Nephron (organoid): ENCODE results near the gene ACADSB.

Experiments
- H3K27ac Mint-ChIP-seq, 3 experiments: 2 replicates each; pipeline ENCODE4 v1.8.0; 2020; ENCODE audit warnings: mixed read lengths in 3 of 3, mild to moderate bottlenecking in 2 of 3, moderate library complexity in 1 of 3
- H3K27me3 Mint-ChIP-seq: 2 replicates; pipeline ENCODE4 v1.8.0; 2021; ENCODE audit warnings: low read depth, mild to moderate bottlenecking, moderate library complexity, mixed read lengths
- H3K36me3 Mint-ChIP-seq: 2 replicates; pipeline ENCODE4 v1.8.0; 2020; ENCODE audit warnings: low read depth, mixed read lengths
- H3K4me1 Mint-ChIP-seq: 2 replicates; pipeline ENCODE4 v1.8.0; 2020; ENCODE audit warnings: mixed read lengths
- H3K4me3 Mint-ChIP-seq, 3 experiments: 2 replicates each; pipeline ENCODE4 v1.8.0; 2020; ENCODE audit warnings: mild to moderate bottlenecking in 3 of 3, mixed read lengths in 3 of 3, moderate library complexity in 2 of 3
- H3K9me3 Mint-ChIP-seq: 2 replicates; pipeline ENCODE4 v1.8.0; 2020; ENCODE audit warnings: mixed read lengths
- CTCF ChIP-seq, 3 experiments: fragments of 200-600 bp; sonication (generic); IDR thresholded peaks; one replicate each; pipeline ENCODE4 v1.5.0; 2021; ENCODE audit warnings: antibody characterized with exemption in 3 of 3; ENCODE audit not compliant: unreplicated experiment in 3 of 3

Gene ACADSB

DNA sequence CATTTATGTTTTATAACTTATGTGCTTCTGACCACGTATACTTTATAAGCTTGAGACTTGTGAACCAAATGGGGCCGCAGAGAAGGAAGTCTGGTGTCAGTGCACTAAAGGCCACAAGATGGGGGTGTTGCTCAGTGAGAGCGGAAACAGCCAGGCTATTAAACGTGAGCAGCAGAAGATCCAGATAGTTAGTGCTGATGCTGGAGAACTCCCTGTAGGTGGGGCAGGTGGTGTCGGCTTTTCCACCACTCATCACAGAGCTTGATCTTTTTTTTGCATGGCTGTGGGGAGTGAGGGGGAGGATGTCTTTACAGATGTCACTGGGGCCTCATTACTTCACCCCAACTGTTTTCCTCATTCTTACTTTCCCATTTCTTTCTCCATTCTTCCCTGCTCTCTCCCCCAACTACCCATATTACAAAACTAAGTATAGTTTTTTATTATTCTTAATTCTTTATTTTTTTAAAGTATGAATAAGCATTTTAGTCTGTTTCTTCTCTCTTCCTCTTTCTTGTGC is 34.7 kb downstream of the ACADSB start:
- Mint-ChIP-seq H3K9me3 (no peaks in the 10 kb centered on the region), H3K4me3 (no peak overlapping the region)

GRCh38 chr10:123044391-123044790 is 35.6 kb downstream of the ACADSB start:
- peaks cover under 1% of the 10 kb centered on the region for H3K4me1 Mint-ChIP-seq
- H3K9me3 Mint-ChIP-seq, result no peaks in the 10 kb centered on the region
- H3K4me3 Mint-ChIP-seq, result no peak overlapping the region
- TF ChIP-seq CTCF (IDR thresholded peaks at IDR 0.05; ENCODE audit: unreplicated experiment in 3 of 3), result peak in 1 of 3 experiments; percentile 38
- H3K27ac Mint-ChIP-seq, result no peak overlapping the region
- H3K27me3 Mint-ChIP-seq, result no peaks in the 10 kb centered on the region
- H3K36me3 Mint-ChIP-seq, result peaks cover 17% of the 10 kb centered on the region

More for the DNA sequence above, 34.7 kb downstream of the ACADSB start:
- Mint-ChIP-seq H3K27ac (no peak overlapping the region), H3K36me3 (peaks cover 14% of the 10 kb centered on the region), H3K27me3 (no peaks in the 10 kb centered on the region), H3K4me1 (peaks cover 6% of the 10 kb centered on the region)
- TF ChIP-seq CTCF (IDR thresholded peaks at IDR 0.05; ENCODE audit: unreplicated experiment in 3 of 3), result peak; percentile 75 to 84 (median 79)

DNA sequence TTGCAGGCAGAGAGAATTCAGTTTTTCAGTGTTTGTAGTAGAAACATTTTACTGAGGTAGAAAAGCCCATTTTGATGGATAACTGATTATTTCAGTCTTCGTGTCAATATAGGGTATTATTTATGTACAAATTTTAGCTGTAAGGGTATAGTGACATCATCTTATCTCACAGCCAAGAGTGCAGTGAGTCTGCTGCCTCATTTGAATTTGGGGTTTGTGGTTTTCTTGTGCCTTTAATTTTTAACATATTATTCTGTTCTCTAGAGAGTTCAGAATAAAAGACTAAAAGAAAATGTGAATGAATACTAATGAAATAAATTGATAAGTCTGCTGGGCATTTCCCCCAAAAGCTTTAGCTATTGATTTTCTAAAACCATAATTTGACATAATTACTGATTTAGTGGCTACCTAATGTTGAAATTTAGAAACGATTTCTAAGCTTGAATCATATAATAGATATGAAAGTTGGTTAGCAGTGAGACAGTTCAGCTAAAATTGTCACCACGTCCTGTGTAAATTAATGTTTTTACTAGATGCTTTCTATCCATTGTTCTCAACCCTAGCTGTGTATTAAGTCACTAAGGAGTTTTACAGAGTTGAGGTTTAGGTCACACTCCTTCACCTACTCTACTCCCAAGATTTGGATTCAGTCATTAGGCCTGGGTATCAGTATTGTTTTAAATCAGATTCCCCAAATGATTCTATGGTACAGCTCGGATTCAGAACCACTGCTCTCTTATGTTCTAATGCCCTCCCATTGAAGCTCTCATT is 37.3 kb downstream of the ACADSB start:
- Mint-ChIP-seq H3K27ac (no peak overlapping the region), H3K36me3 (peaks cover 29% of the 10 kb centered on the region), H3K9me3 (no peaks in the 10 kb centered on the region), H3K4me1 (no peaks in the 10 kb centered on the region), H3K27me3 (no peaks in the 10 kb centered on the region), H3K4me3 (no peak overlapping the region)
- TF ChIP-seq CTCF (IDR thresholded peaks at IDR 0.05; ENCODE audit: unreplicated experiment in 3 of 3), result no peak

GRCh38 chr10:123057968-123058367 is 49.2 kb downstream of the ACADSB start:
- H3K9me3 Mint-ChIP-seq, result no peaks in the 10 kb centered on the region
- H3K27ac Mint-ChIP-seq, result no peak overlapping the region
- H3K4me1 Mint-ChIP-seq, result no peaks in the 10 kb centered on the region
- TF ChIP-seq CTCF (IDR thresholded peaks at IDR 0.05; ENCODE audit: unreplicated experiment in 3 of 3), result no peak
- H3K27me3 Mint-ChIP-seq, result peaks cover 7% of the 10 kb centered on the region
- H3K4me3 Mint-ChIP-seq, result no peak overlapping the region
- peaks cover 22% of the 10 kb centered on the region for H3K36me3 Mint-ChIP-seq

DNA sequence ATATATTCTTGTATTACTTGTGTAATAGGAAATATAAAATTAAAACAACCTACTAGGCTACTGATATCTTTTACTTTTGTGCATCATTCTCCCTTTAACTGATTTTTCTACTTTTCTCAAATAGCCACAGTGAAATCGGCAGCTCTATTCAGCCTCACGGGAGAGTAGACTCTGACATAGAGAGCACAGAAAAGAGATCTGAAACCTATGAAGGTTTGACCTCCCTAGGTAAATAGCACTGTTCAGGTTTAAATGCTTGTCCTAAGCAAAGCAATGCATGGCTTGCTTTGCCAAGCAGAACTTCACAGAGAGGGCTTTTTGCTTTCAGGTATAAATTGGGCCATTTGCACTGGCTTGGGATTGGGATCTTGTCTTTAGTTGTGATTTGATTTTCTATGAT is 53.1 kb downstream of the ACADSB start:
- H3K9me3 Mint-ChIP-seq, result no peaks in the 10 kb centered on the region
- H3K27ac Mint-ChIP-seq, result no peak overlapping the region
- no peaks in the 10 kb centered on the region for H3K4me1 Mint-ChIP-seq
- peaks cover 3% of the 10 kb centered on the region for H3K36me3 Mint-ChIP-seq
- no peak overlapping the region for H3K4me3 Mint-ChIP-seq
- no peak for TF ChIP-seq CTCF (IDR thresholded peaks at IDR 0.05; ENCODE audit: unreplicated experiment in 3 of 3)
- peaks cover 14% of the 10 kb centered on the region for H3K27me3 Mint-ChIP-seq

GRCh38 chr10:123062726-123063125 is 53.9 kb downstream of the ACADSB start:
- Mint-ChIP-seq H3K4me1 (no peaks in the 10 kb centered on the region), H3K36me3 (no peaks in the 10 kb centered on the region), H3K4me3 (no peak overlapping the region), H3K27ac (no peak overlapping the region), H3K27me3 (peaks cover 17% of the 10 kb centered on the region), H3K9me3 (no peaks in the 10 kb centered on the region)
- no peak for TF ChIP-seq CTCF (IDR thresholded peaks at IDR 0.05; ENCODE audit: unreplicated experiment in 3 of 3)
